HL-60 (cell line): ENCODE measurements around the gene CHCHD6.

Source experiments
- CTCF ChIP-seq: IDR thresholded peaks from one replicate; pipeline ENCODE4 v1.5.1; 2011; ENCODE audit warnings: low read length, control low read depth, inconsistent platforms; ENCODE audit not compliant: insufficient read depth
- GABPA ChIP-seq: IDR thresholded peaks from 2 replicates; pipeline ENCODE4 v1.6.1; 2012; ENCODE audit warnings: low read depth
- POLR2AphosphoS5 ChIP-seq: IDR thresholded peaks from 2 replicates; pipeline ENCODE4 v1.6.1; 2012; ENCODE audit warnings: low read depth

GRCh38 chr3:126751611-126752302 is 47.7 kb downstream of the CHCHD6 start:
- TF ChIP-seq POLR2AphosphoS5: no peak
- no peak for TF ChIP-seq CTCF
- no peak for TF ChIP-seq GABPA
